Keratinocyte (primary cell): Measurements from ENCODE around the gene B4GALNT3. TPM values are rescaled to one million over a fixed set of nuclear protein-coding genes. Genes with fewer than 3 reads are reported as not detected.

ENCODE experiments used
- DNase-seq: peaks from one replicate; pipeline ENCODE4 v3.0.0-alpha.2; 2011; ENCODE audit warnings: low read depth, missing footprints, low spot score
- FAIRE-seq: peaks from 2 replicates; lab custom pipeline; 2011; peaks lifted over from hg19 to GRCh38; lab: Jason Lieb, UNC
- H2AFZ ChIP-seq: 2 replicates; pipeline ENCODE4 v1.6.0; 2012; ENCODE audit warnings: low read length, control low read depth, inconsistent platforms; ENCODE audit not compliant: control insufficient read depth
- H3K27ac ChIP-seq: 2 replicates; pipeline ENCODE4 v1.5.1; 2011; ENCODE audit warnings: low read length; ENCODE audit not compliant: control insufficient read depth, insufficient read depth
- H3K27me3 ChIP-seq: 3 replicates; pipeline ENCODE4 v1.6.0; 2011; ENCODE audit warnings: low read length; ENCODE audit not compliant: control insufficient read depth, insufficient read depth; ENCODE audit errors: extremely low read depth
- H3K36me3 ChIP-seq, 2 experiments: 2 replicates in 1 of 2; 3 replicates in 1 of 2; pipeline ENCODE4 v1.5.1; 2011; ENCODE audit warnings: low read length in 2 of 2, mild to moderate bottlenecking in 1 of 2; ENCODE audit not compliant: control insufficient read depth in 2 of 2, insufficient read depth in 2 of 2; ENCODE audit errors: extremely low read depth in 1 of 2
- H3K4me1 ChIP-seq: 3 replicates; pipeline ENCODE4 v1.5.1; 2011; ENCODE audit warnings: low read length; ENCODE audit not compliant: control insufficient read depth, insufficient read depth; ENCODE audit errors: extremely low read depth
- H3K4me2 ChIP-seq: 3 replicates; pipeline ENCODE4 v1.6.0; 2011; ENCODE audit warnings: low read depth, low read length; ENCODE audit not compliant: control insufficient read depth, insufficient read depth; ENCODE audit errors: extremely low read depth
- H3K4me3 ChIP-seq, 3 experiments: fragments of 200-600 bp in 1 of 3; sonication (generic) in 1 of 3; 2 replicates in 2 of 3; 3 replicates in 1 of 3; pipeline ENCODE4 v1.5.1; 2011 to 2016; ENCODE audit warnings: low read length in 3 of 3, mild to moderate bottlenecking in 3 of 3, control low read depth in 2 of 3, inconsistent platforms in 1 of 3, low read depth in 1 of 3, mixed read lengths in 1 of 3, mixed run types in 1 of 3, moderate library complexity in 1 of 3; ENCODE audit not compliant: control insufficient read depth in 2 of 3, insufficient read depth in 2 of 3; ENCODE audit errors: extremely low read depth in 1 of 3
- H3K79me2 ChIP-seq: 2 replicates; pipeline ENCODE4 v1.6.0; 2012; ENCODE audit warnings: low read length; ENCODE audit not compliant: control insufficient read depth, insufficient read depth
- H3K9ac ChIP-seq: 3 replicates; pipeline ENCODE4 v1.6.0; 2011; ENCODE audit warnings: low read length; ENCODE audit not compliant: control insufficient read depth, insufficient read depth; ENCODE audit errors: extremely low read depth
- H3K9me1 ChIP-seq: 3 replicates; pipeline ENCODE4 v1.6.0; 2011; ENCODE audit warnings: low read length; ENCODE audit not compliant: control insufficient read depth, insufficient read depth; ENCODE audit errors: extremely low read depth
- H3K9me3 ChIP-seq: 2 replicates; pipeline ENCODE4 v1.5.1; 2012; ENCODE audit warnings: low read depth, low read length; ENCODE audit not compliant: control insufficient read depth
- H4K20me1 ChIP-seq: 3 replicates; pipeline ENCODE4 v1.6.0; 2011; ENCODE audit warnings: low read length; ENCODE audit not compliant: control insufficient read depth, insufficient read depth; ENCODE audit errors: extremely low read depth
- CTCF ChIP-seq, 3 experiments: IDR thresholded peaks in 1 of 3; conservative IDR thresholded peaks in 1 of 3; optimal IDR thresholded peaks in 1 of 3; 2 replicates in 2 of 3; 3 replicates in 1 of 3; pipeline versions ENCODE3 to v1.5.1; 2011; ENCODE audit warnings: low read length in 3 of 3, mild to moderate bottlenecking in 3 of 3, moderate library complexity in 2 of 3, control low read depth in 1 of 3, inconsistent platforms in 1 of 3; ENCODE audit not compliant: insufficient read depth in 2 of 3; ENCODE audit errors: extremely low read depth in 1 of 3
- EZH2 ChIP-seq: IDR thresholded peaks from one replicate; pipeline ENCODE4 v1.6.1; 2012; ENCODE audit warnings: inconsistent platforms, mild to moderate bottlenecking, low read length, moderate library complexity
- dilution Hi-C: fragments of 300-500 bp; cut with MboI; formaldehyde crosslinking; loops from one replicate; pipeline ENCODE4 v1.7.0; 2020; ENCODE audit warnings: low sequenced_read_pairs; ENCODE audit not compliant: extremely low pct_ligation_motif_present
- polyA plus RNA-seq, 5 experiments: library from polyadenylated mRNA; depleted of rRNA in 3 of 5; stranded (reverse) in 3 of 5; stranded (forward) in 1 of 5; unstranded in 1 of 5; fragments of >200 nt; gene quantifications; 1 replicate in 1 of 5; 2 replicates in 3 of 5; 3 replicates in 1 of 5; pipeline versions ENCODE4 v1.2.1 to v1.2.3, GENCODE V29; 2011 to 2012; ENCODE audit warnings: missing spikeins in 2 of 5, low read depth in 1 of 5, low replicate concordance in 1 of 5

Gene B4GALNT3
- polyA plus RNA-seq, 1 donor (not counting 4 experiments of a cell fraction or from before 2014, with no cell fraction given) = 7.5 TPM

GRCh38 chr12:510071-510825 lies 50.5 kb downstream of the B4GALNT3 start:
- dilution Hi-C loops = no loop called here
- Histone ChIP-seq H3K27me3 (no peaks in the 10 kb centered on the region), H3K4me2 (peak overlapping the region; percentile 73), H4K20me1 (no peaks in the 10 kb centered on the region), H3K4me1 (peaks cover 23% of the 10 kb centered on the region), H3K9me3 (no peaks in the 10 kb centered on the region), H3K36me3 (no peaks in the 10 kb centered on the region), H3K79me2 (no peaks in the 10 kb centered on the region), H3K9me1 (peaks cover 2% of the 10 kb centered on the region), H3K27ac (peak overlapping the region; percentile 85), H2AFZ (peak overlapping the region; percentile 20), H3K9ac (peak overlapping the region; percentile 53), H3K4me3 (peak overlapping the region in 2 of 3 experiments; percentile 38 to 47)
- FAIRE-seq (peak; percentile 83), DNase-seq (no peak)
- TF ChIP-seq EZH2 = no peak
- TF ChIP-seq CTCF (optimal IDR thresholded peaks at IDR 0.05 in 1 of 3, IDR thresholded peaks at IDR 0.05 in 1 of 3, conservative IDR thresholded peaks at IDR 0.05 in 1 of 3; ENCODE audit: extremely low read depth in 1 of 3, insufficient read depth in 2 of 3, low read length in 3 of 3) = no peak

GRCh38 chr12:512933-513332 lies 53.2 kb downstream of the B4GALNT3 start:
- Histone ChIP-seq H3K9me1 (peaks cover 2% of the 10 kb centered on the region), H3K27me3 (no peaks in the 10 kb centered on the region), H3K4me1 (peaks cover 23% of the 10 kb centered on the region), H3K27ac (no peak overlapping the region), H4K20me1 (no peaks in the 10 kb centered on the region), H3K36me3 (no peaks in the 10 kb centered on the region), H2AFZ (no peak overlapping the region), H3K9ac (no peak overlapping the region), H3K4me3 (no peak overlapping the region), H3K79me2 (no peaks in the 10 kb centered on the region), H3K4me2 (no peak overlapping the region), H3K9me3 (no peaks in the 10 kb centered on the region)
- no peak for FAIRE-seq
- DNase-seq = no peak
- TF ChIP-seq CTCF (optimal IDR thresholded peaks at IDR 0.05 in 1 of 3, IDR thresholded peaks at IDR 0.05 in 1 of 3, conservative IDR thresholded peaks at IDR 0.05 in 1 of 3; ENCODE audit: extremely low read depth in 1 of 3, insufficient read depth in 2 of 3, low read length in 3 of 3) (no peak), EZH2 (no peak)
- dilution Hi-C loops = no loop called here
